Measurements from ENCODE around the gene FLNC. TPM values are rescaled to one million over a fixed set of nuclear protein-coding genes. Genes with fewer than 3 reads are reported as not detected.

The FLNC gene
- total and polyA plus RNA-seq, 9 of the 15 experiments (the other 6 are each of a cell fraction or from before 2014, with no cell fraction given): 0.90 to 155 (median 28.8) TPM

GRCh38 chr7:128843938-128844621 lies 13.9 kb downstream of the FLNC start:
- no peak overlapping the region for H3K4me2 ChIP-seq (ENCODE audit: insufficient read depth, low read length)
- H3K4me3 ChIP-seq: no peak overlapping the region
- no TSS peak for BruUV-seq (replicated peaks)
- no peak for ATAC-seq
- H3K9ac ChIP-seq (ENCODE audit: insufficient read depth in 1 of 2, low read depth in 2 of 2, low read length in 2 of 2): peak overlapping the region in 1 of 2 experiments; percentile 53; a peak in 1 of 4 replicates
- TF ChIP-seq NFRKB (IDR thresholded peaks at IDR 0.05; ENCODE audit: low read depth) (no peak), MEF2D (tag; conservative IDR thresholded peaks at IDR 0.05; ENCODE audit: low read depth) (no peak), RUNX1 (IDR thresholded peaks at IDR 0.05; ENCODE audit: low read depth) (no peak), ZFP36 (IDR thresholded peaks at IDR 0.05; ENCODE audit: low read depth, low read length, partially characterized antibody) (no peak), ESRRB (CRISPR knock-in tag; IDR thresholded peaks at IDR 0.05; ENCODE audit: borderline replicate concordance) (no peak), ZNF551 (CRISPR knock-in tag; IDR thresholded peaks at IDR 0.05) (no peak)
- TF ChIP-seq, protein P1, sequence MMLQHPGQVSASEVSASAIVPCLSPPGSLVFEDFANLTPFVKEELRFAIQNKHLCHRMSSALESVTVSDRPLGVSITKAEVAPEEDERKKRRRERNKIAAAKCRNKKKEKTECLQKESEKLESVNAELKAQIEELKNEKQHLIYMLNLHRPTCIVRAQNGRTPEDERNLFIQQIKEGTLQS (IDR thresholded peaks at IDR 0.05): 0 out of 2 replicates have a peak, but pooled peaks have one; percentile 8
- TF ChIP-seq, protein P1 (CRISPR knock-in tag; conservative IDR thresholded peaks at IDR 0.05): no peak
- TF ChIP-seq, protein P2, sequence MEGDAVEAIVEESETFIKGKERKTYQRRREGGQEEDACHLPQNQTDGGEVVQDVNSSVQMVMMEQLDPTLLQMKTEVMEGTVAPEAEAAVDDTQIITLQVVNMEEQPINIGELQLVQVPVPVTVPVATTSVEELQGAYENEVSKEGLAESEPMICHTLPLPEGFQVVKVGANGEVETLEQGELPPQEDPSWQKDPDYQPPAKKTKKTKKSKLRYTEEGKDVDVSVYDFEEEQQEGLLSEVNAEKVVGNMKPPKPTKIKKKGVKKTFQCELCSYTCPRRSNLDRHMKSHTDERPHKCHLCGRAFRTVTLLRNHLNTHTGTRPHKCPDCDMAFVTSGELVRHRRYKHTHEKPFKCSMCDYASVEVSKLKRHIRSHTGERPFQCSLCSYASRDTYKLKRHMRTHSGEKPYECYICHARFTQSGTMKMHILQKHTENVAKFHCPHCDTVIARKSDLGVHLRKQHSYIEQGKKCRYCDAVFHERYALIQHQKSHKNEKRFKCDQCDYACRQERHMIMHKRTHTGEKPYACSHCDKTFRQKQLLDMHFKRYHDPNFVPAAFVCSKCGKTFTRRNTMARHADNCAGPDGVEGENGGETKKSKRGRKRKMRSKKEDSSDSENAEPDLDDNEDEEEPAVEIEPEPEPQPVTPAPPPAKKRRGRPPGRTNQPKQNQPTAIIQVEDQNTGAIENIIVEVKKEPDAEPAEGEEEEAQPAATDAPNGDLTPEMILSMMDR (IDR thresholded peaks at IDR 0.05 in 2 of 3, conservative IDR thresholded peaks at IDR 0.05 in 1 of 3; ENCODE audit: insufficient read depth in 2 of 3, low read depth in 1 of 3, low read length in 3 of 3): no peak
- FAIRE-seq: no peak
- peaks cover 25% of the 10 kb centered on the region for H4K20me1 ChIP-seq (replicated peaks; ENCODE audit: control insufficient read depth, insufficient read depth, low read length)
- DNase-seq (ENCODE audit: extremely low read depth in 1 of 4, low spot score in 3 of 4): no peak
- H3K4me1 ChIP-seq (replicated peaks in 1 of 2; ENCODE audit: control insufficient read depth in 2 of 2, insufficient read depth in 2 of 2, low read length in 2 of 2): peaks cover 0 to 42% of the 10 kb centered on the region in 2 experiments; a peak in 2 of 5 replicates
- H3K27me3 ChIP-seq (ENCODE audit: control insufficient read depth in 2 of 2, insufficient read depth in 2 of 2, low read length in 2 of 2): no peaks in the 10 kb centered on the region
- no peak overlapping the region for H3K27ac ChIP-seq (ENCODE audit: extremely low read depth, low read depth, low read length)
- no peaks in the 10 kb centered on the region for H3K79me2 ChIP-seq (ENCODE audit: control insufficient read depth, insufficient read depth, low read length)
- in situ Hi-C loops (cut with MboI): no loop called here
- CTCF ChIA-PET (ENCODE audit: low intra/inter-chr PET ratio): no interaction called here
- H3K36me3 ChIP-seq (ENCODE audit: control insufficient read depth, insufficient read depth, low read length): peaks cover 100% of the 10 kb centered on the region; the same call in 2 of the 3 replicates
- intact Hi-C loops (cut with micrococcal nuclease): loop anchor here (2.0 kb wide), 1 partner anchor 37 kb away; no protein-coding TSS in a partner anchor
- 93% methylated on average over 17 of the region's 17 CpGs for WGBS (ENCODE audit: insufficient coverage, low coverage, missing lambda C conversion rate)
- no peaks in the 10 kb centered on the region for H3K9me3 ChIP-seq (replicated peaks; ENCODE audit: control insufficient read depth, insufficient read depth, low read depth, low read length)
- peaks cover 10% of the 10 kb centered on the region for H3K9me1 ChIP-seq (ENCODE audit: control insufficient read depth, insufficient read depth, low read length)
- H2AFZ ChIP-seq (ENCODE audit: low read depth, low read length): no peak overlapping the region
- POLR2A ChIA-PET: interaction anchor here (0.7 to 4.0 kb wide), 7 partner anchors 11 to 211 kb away, joined by 3 to 31 read pairs (median 3); no protein-coding TSS in a partner anchor
